ENCODE measurements around the gene COL27A1. TPM values are rescaled to one million over a fixed set of nuclear protein-coding genes. Genes with fewer than 3 reads are reported as not detected.

COL27A1 gene
- total and polyA plus RNA-seq, 9 of the 15 experiments (the other 6 are each of a cell fraction or from before 2014, with no cell fraction given): 0.07 TPM; not detected in 8

DNA sequence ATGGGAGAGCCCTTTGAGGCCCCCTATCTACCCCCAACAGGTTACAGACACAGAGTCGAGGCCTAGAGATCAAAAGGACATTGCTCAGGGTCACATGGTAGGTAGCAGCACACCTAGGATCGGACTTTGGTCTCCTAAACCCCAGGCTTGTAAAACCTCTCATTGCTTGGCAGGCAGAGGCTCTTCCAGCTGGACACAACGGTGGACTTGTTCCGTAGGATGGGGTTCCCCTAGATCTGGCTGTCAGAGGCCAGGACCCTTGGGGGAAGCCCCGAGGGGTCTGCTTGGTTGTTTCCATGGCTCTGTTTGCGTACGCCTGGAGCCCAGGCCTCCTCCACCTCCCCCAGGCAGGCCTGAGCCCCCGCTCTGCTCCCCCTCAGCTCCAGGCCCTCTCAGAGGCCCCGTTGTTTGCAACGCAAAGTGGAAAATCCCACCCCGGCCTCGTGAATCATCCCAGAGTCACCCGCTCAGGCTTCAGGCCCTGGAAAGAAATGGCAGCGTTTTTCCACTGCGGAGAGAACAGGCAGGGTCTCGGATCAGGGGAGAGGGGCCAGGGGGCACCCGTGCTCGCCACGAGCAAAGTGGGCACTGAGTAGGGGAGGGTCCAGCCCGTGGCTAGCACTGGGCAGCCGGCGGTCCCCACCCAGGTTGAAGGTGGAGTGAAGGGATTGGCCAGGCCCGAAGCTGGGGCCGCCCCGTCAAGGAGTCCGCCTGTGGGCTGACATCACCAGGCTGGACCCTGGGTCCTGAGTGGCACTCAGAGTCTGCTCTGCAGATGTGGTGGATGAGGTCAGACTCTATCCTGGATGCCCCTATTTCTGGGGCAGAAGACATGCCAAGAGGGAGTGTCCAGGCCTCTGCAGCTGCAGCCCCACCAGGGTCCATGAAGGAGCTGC is 19.8 kb downstream of the COL27A1 start:
- FAIRE-seq (no peak), DNase-seq (ENCODE audit: extremely low read depth in 1 of 4, low spot score in 3 of 4) (no peak), ATAC-seq (no peak; the same call in 2 of the 3 replicates)
- POLR2A ChIA-PET: no interaction called here
- Histone ChIP-seq H3K36me3 (ENCODE audit: control insufficient read depth, insufficient read depth, low read length) (no peaks in the 10 kb centered on the region), H3K79me2 (ENCODE audit: control insufficient read depth, insufficient read depth, low read length) (no peaks in the 10 kb centered on the region), H3K27me3 (ENCODE audit: control insufficient read depth in 2 of 2, insufficient read depth in 2 of 2, low read length in 2 of 2) (peaks cover 2 to 57% of the 10 kb centered on the region in 2 experiments; a peak in 3 of 5 replicates), H3K4me3 (no peak overlapping the region), H3K9me3 (replicated peaks; ENCODE audit: control insufficient read depth, insufficient read depth, low read depth, low read length) (no peaks in the 10 kb centered on the region), H3K9me1 (ENCODE audit: control insufficient read depth, insufficient read depth, low read length) (no peaks in the 10 kb centered on the region), H2AFZ (ENCODE audit: low read depth, low read length) (no peak overlapping the region), H3K27ac (ENCODE audit: extremely low read depth, low read depth, low read length) (no peak overlapping the region), H3K9ac (ENCODE audit: insufficient read depth in 1 of 2, low read depth in 2 of 2, low read length in 2 of 2) (no peak overlapping the region), H4K20me1 (replicated peaks; ENCODE audit: control insufficient read depth, insufficient read depth, low read length) (peaks cover 18% of the 10 kb centered on the region), H3K4me2 (ENCODE audit: insufficient read depth, low read length) (no peak overlapping the region), H3K4me1 (replicated peaks in 1 of 2; ENCODE audit: control insufficient read depth in 2 of 2, insufficient read depth in 2 of 2, low read length in 2 of 2) (peaks cover 0 to 8% of the 10 kb centered on the region in 2 experiments; a peak in 2 of 5 replicates)
- CTCF ChIA-PET (ENCODE audit: low intra/inter-chr PET ratio): interaction anchor here (0.5 kb wide), 1 partner anchor 296 kb away, joined by 4 read pairs; no protein-coding TSS in a partner anchor
- BruUV-seq (replicated peaks): no TSS peak
- peak; percentile 1; the same call in 1 of the 2 replicates for TF ChIP-seq ADNP (tag; IDR thresholded peaks at IDR 0.05)
- TF ChIP-seq POLR3A (IDR thresholded peaks at IDR 0.05; ENCODE audit: borderline replicate concordance, extremely low read depth, insufficient read depth, insufficient read length): no peak
- TF ChIP-seq, protein P1, sequence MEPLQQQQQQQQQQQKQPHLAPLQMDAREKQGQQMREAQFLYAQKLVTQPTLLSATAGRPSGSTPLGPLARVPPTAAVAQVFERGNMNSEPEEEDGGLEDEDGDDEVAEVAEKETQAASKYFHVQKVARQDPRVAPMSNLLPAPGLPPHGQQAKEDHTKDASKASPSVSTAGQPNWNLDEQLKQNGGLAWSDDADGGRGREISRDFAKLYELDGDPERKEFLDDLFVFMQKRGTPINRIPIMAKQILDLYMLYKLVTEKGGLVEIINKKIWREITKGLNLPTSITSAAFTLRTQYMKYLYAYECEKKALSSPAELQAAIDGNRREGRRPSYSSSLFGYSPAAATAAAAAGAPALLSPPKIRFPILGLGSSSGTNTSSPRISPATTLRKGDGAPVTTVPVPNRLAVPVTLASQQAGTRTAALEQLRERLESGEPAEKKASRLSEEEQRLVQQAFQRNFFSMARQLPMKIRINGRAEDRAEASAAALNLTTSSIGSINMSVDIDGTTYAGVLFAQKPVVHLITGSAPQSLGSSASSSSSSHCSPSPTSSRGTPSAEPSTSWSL (CRISPR knock-in tag; IDR thresholded peaks at IDR 0.05; ENCODE audit: borderline replicate concordance): no peak
- TF ChIP-seq SPI1 (IDR thresholded peaks at IDR 0.05; ENCODE audit: borderline replicate concordance, low read depth, low read length): no peak
- 0 out of 2 replicates have a peak, but pooled peaks have one; percentile 1 for TF ChIP-seq ESRRA (IDR thresholded peaks at IDR 0.05; ENCODE audit: borderline replicate concordance, low read depth)
- 25% methylated on average over 19 of the region's 26 CpGs for WGBS (ENCODE audit: insufficient coverage, low coverage, missing lambda C conversion rate)
- intact Hi-C loops (cut with micrococcal nuclease) (no loop called here), in situ Hi-C loops (cut with MboI) (no loop called here)

Measured in K562 (cell line).